Body of pancreas (tissue), 4 donors: Measurements from ENCODE around the gene NRCAM. TPM values are rescaled to one million over a fixed set of nuclear protein-coding genes. Genes with fewer than 3 reads are reported as not detected.

Source experiments
- ATAC-seq: fragments of 150-250 bp; one replicate; pipeline ENCODE4 v1.9.1; 2016
- DNase-seq, 4 donors: peaks; one replicate each; pipeline ENCODE4 v3.0.0-alpha.2; 2019
- H3K27ac ChIP-seq, 4 donors: fragments of 200-600 bp; sonication (generic); 1 replicate in 3 of 4; 2 replicates in 1 of 4; pipeline versions ENCODE4 v1.5.1 to v1.6.1; 2016 to 2019; ENCODE audit warnings: mild to moderate bottlenecking in 1 of 4, mixed read lengths in 1 of 4, moderate library complexity in 1 of 4
- H3K27me3 ChIP-seq, 2 donors: fragments of 200-600 bp; sonication (generic); one replicate each; pipeline ENCODE4 v1.6.0; 2016; ENCODE audit warnings: mild to moderate bottlenecking in 1 of 2
- H3K36me3 ChIP-seq, 2 donors: fragments of 200-600 bp; sonication (generic); replicated peaks in 1 of 2; 2 replicates each; pipeline ENCODE4 v1.5.1; 2016; ENCODE audit warnings: low read depth in 2 of 2; ENCODE audit not compliant: insufficient read depth in 1 of 2
- H3K4me1 ChIP-seq: fragments of 200-600 bp; sonication (generic); one replicate; pipeline ENCODE4 v1.6.0; 2016
- H3K4me3 ChIP-seq, 2 donors: fragments of 200-600 bp; sonication (generic); 1 replicate in 1 of 2; 2 replicates in 1 of 2; pipeline ENCODE4 v1.5.1; 2016 to 2019
- H3K9me3 ChIP-seq, 3 donors: fragments of 200-600 bp; sonication (generic); 1 replicate in 2 of 3; 2 replicates in 1 of 3; pipeline ENCODE4 v1.5.1; 2016
- CTCF ChIP-seq, 7 experiments: fragments of 450-650 bp in 4 of 7; fragments of 200-600 bp in 3 of 7; sonication (generic) in 3 of 7; IDR thresholded peaks; one replicate each; pipeline ENCODE4 v1.5.1; 2016 to 2019; ENCODE audit warnings: antibody characterized with exemption in 7 of 7
- POLR2A ChIP-seq, 3 donors: fragments of 450-650 bp; IDR thresholded peaks; one replicate each; pipeline ENCODE4 v1.6.1; 2016; ENCODE audit warnings: antibody characterized with exemption in 3 of 3, mild to moderate bottlenecking in 2 of 3
- WGBS, 2 donors: methylation state at CpG; one replicate each; pipeline ENCODE4 v1.1.5; 2017; 5-methylcytosine and 5-hydroxymethylcytosine counted together
- intact Hi-C: fragments of 100-400 bp; cut with DNase I; formaldehyde crosslinking; loops from one replicate; pipeline ENCODE4 v1.15.1; 2023
- total RNA-seq, 2 donors: library from RNA; depleted of rRNA; stranded (reverse); fragments of >200 nt; gene quantifications; one replicate each; pipeline ENCODE4 v1.1.0, GENCODE V29; 2016

NRCAM gene
- total RNA-seq, 2 donors from 2014 or later: 39.4 to 49.8 TPM

- Histone ChIP-seq H3K4me1 (no peaks in the 10 kb centered on the region), H3K9me3 (no peaks in the 10 kb centered on the region), H3K27me3 (no peaks in the 10 kb centered on the region), H3K36me3 (no peaks in the 10 kb centered on the region), H3K4me3 (no peak overlapping the region), H3K27ac (no peak overlapping the region)
- intact Hi-C loops: no loop called here
- no peak for DNase-seq
- TF ChIP-seq CTCF (IDR thresholded peaks at IDR 0.05) (no peak), POLR2A (IDR thresholded peaks at IDR 0.05) (no peak)
- WGBS, 2 donors: 75 to 80% methylated on average over 6 of the region's 6 CpGs
- ATAC-seq: no peak
These were observed 313.5 kb downstream of the NRCAM start for GRCh38 chr7:108142675-108143259.

GRCh38 chr7:108142180-108142579 lies 314.1 kb downstream of the NRCAM start:
- Histone ChIP-seq H3K9me3 (no peaks in the 10 kb centered on the region), H3K4me3 (no peak overlapping the region), H3K27ac (no peak overlapping the region), H3K27me3 (no peaks in the 10 kb centered on the region), H3K4me1 (no peaks in the 10 kb centered on the region), H3K36me3 (no peaks in the 10 kb centered on the region)
- TF ChIP-seq POLR2A (IDR thresholded peaks at IDR 0.05) (no peak), CTCF (IDR thresholded peaks at IDR 0.05) (no peak)
- 84 to 89% methylated on average over 4 of the region's 4 CpGs for WGBS, 2 donors
- intact Hi-C loops: no loop called here
- DNase-seq: no peak
- no peak for ATAC-seq

GRCh38 chr7:108140671-108141070 lies 315.6 kb downstream of the NRCAM start:
- no peak for DNase-seq
- H3K36me3 ChIP-seq: no peaks in the 10 kb centered on the region
- no peak overlapping the region for H3K4me3 ChIP-seq
- no peak overlapping the region for H3K27ac ChIP-seq
- intact Hi-C loops: no loop called here
- H3K27me3 ChIP-seq: no peaks in the 10 kb centered on the region
- ATAC-seq: no peak
- TF ChIP-seq POLR2A (IDR thresholded peaks at IDR 0.05) (no peak), CTCF (IDR thresholded peaks at IDR 0.05) (no peak)
- H3K9me3 ChIP-seq: no peaks in the 10 kb centered on the region
- no peaks in the 10 kb centered on the region for H3K4me1 ChIP-seq

GRCh38 chr7:108138911-108139310 lies 317.3 kb downstream of the NRCAM start:
- Histone ChIP-seq H3K4me3 (no peak overlapping the region), H3K27ac (no peak overlapping the region), H3K4me1 (no peaks in the 10 kb centered on the region), H3K9me3 (no peaks in the 10 kb centered on the region), H3K27me3 (no peaks in the 10 kb centered on the region), H3K36me3 (no peaks in the 10 kb centered on the region)
- ATAC-seq (no peak), DNase-seq (no peak)
- TF ChIP-seq CTCF (IDR thresholded peaks at IDR 0.05) (no peak), POLR2A (IDR thresholded peaks at IDR 0.05) (no peak)
- intact Hi-C loops: no loop called here

GRCh38 chr7:108137993-108138392 lies 318.2 kb downstream of the NRCAM start:
- no peak for DNase-seq
- Histone ChIP-seq H3K4me3 (no peak overlapping the region), H3K36me3 (no peaks in the 10 kb centered on the region), H3K27me3 (no peaks in the 10 kb centered on the region), H3K27ac (no peak overlapping the region), H3K9me3 (no peaks in the 10 kb centered on the region), H3K4me1 (no peaks in the 10 kb centered on the region)
- 78 to 83% methylated on average over 4 of the region's 4 CpGs for WGBS, 2 donors
- TF ChIP-seq CTCF (IDR thresholded peaks at IDR 0.05): no peak
- no peak for TF ChIP-seq POLR2A (IDR thresholded peaks at IDR 0.05)
- intact Hi-C loops: no loop called here
- ATAC-seq: no peak
